SH-SY5Y (cell line): ENCODE results near the gene PPP1R12C.

Experiments
- GATA2 ChIP-seq: IDR thresholded peaks from 2 replicates; pipeline ENCODE4 v1.6.1; 2011; ENCODE audit warnings: mild to moderate bottlenecking, low read depth, low read length
- GATA3 ChIP-seq: IDR thresholded peaks from 2 replicates; pipeline ENCODE4 v1.6.1; 2011; ENCODE audit warnings: low read depth, mild to moderate bottlenecking, low read length, moderate library complexity

DNA sequence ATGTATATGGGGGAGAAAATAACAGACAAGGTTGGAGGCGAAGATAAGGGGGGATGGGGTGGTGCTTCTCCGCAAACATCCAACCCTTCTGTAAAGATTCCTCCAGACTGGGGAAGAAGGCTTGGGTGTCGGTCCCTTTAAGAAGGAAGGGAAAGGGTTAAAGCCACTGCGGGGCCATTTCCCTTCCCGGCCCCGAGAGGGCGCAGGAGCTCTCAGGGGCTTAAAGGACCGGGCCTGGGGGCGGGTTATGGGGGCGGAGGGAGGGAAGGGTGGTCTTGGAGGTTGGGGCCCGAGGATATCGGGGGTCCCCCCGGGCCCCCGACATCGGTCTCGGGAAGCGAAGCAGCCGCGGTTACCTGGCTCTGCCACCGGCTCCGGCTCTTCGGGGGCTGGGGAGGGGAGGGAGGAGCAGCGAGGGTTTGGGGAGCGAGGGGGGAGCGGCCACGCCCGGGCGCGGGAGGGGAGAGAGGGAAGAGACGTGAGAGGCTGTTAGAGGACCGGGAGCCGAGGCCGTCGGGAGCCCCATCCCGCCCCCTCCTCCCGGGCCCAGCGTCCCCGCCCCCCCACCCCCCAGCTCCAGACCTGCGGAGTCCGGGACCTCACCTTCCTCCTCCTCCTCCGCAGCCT, 28.8 kb upstream of the PPP1R12C start:
- TF ChIP-seq GATA2 = no peak
- no peak for TF ChIP-seq GATA3
